GM10266 (cell line): ENCODE measurements around the gene DCTN4.

Experiments
- DNase-seq: peaks from one replicate; pipeline ENCODE4 v3.0.0; 2012; ENCODE audit errors: extremely low spot score
- CTCF ChIP-seq: IDR thresholded peaks from 2 replicates; pipeline ENCODE4 v1.5.1; 2012; ENCODE audit warnings: mild to moderate bottlenecking, low read depth; ENCODE audit not compliant: control insufficient read depth, insufficient read depth; ENCODE audit errors: missing control alignments

The DCTN4 gene

GRCh38 chr5:150764530-150764929, 5.7 kb upstream of the DCTN4 start:
- no peak for DNase-seq
- TF ChIP-seq CTCF: no peak

GRCh38 chr5:150763023-150763769, 4.4 kb upstream of the DCTN4 start:
- no peak for DNase-seq
- TF ChIP-seq CTCF: no peak

GRCh38 chr5:150762211-150762610, 3.4 kb upstream of the DCTN4 start:
- DNase-seq: no peak

GRCh38 chr5:150759334-150759583, 442 bp upstream of the DCTN4 start:
- TF ChIP-seq CTCF: no peak
- DNase-seq: no peak

More at GRCh38 chr5:150762211-150762610, 3.4 kb upstream of the DCTN4 start:
- no peak for TF ChIP-seq CTCF

- TF ChIP-seq CTCF: no peak
- DNase-seq: no peak
These were observed 650 bp downstream of the DCTN4 start for GRCh38 chr5:150758203-150758530.

DNA sequence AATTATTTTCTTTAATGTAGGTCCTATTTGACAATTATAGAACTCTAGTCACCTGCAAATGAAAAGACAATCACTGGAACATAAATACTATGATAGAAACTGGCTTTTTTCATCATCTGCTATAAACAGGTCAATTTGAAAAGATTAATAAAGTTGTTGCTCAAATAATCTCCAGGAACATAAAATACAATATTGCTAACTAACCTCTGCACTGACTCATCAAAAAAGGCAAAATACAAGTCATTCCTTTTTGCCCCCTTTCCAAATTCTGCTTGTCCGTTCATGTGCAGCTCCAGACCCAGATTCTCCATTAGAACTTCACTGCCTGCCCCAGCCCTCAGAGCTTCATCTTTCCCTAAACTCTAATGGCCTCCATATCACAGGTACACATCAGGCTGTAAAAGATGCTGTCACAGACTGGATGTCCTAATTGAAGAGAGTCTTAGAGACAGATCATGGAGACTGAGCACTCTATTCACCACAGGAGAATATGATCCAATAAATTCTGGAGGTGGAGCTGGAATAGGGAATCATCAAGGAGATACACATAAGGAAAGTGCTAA, 1.6 kb downstream of the DCTN4 start:
- TF ChIP-seq CTCF: no peak
- DNase-seq: no peak

DNA sequence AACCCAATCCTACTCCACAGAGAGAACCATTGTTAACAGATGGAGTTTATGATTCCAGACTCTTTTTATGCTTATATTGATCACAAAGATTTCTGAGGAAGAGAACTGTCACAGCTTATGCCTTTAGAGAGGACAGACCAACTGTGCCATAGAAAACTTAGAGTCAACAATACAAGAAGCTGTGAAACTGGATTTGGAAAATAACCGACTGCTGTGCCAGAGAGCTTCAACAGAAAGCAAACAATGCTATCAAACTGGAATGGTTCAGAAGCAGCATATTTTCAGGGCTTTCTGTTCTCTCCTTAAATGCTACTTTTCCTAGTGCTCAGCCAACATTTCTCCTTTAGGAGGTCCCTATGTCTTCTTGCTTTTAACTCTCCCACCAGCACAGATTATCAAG, 5.0 kb downstream of the DCTN4 start:
- no peak for DNase-seq
- no peak for TF ChIP-seq CTCF
